ENCODE results near the gene ASTN2. TPM values are rescaled to one million over a fixed set of nuclear protein-coding genes. Genes with fewer than 3 reads are reported as not detected.

The ASTN2 gene
- total and polyA plus RNA-seq, 9 of the 15 experiments (the other 6 are each of a cell fraction or from before 2014, with no cell fraction given): 0.56 to 3.5 (median 1.9) TPM

DNA sequence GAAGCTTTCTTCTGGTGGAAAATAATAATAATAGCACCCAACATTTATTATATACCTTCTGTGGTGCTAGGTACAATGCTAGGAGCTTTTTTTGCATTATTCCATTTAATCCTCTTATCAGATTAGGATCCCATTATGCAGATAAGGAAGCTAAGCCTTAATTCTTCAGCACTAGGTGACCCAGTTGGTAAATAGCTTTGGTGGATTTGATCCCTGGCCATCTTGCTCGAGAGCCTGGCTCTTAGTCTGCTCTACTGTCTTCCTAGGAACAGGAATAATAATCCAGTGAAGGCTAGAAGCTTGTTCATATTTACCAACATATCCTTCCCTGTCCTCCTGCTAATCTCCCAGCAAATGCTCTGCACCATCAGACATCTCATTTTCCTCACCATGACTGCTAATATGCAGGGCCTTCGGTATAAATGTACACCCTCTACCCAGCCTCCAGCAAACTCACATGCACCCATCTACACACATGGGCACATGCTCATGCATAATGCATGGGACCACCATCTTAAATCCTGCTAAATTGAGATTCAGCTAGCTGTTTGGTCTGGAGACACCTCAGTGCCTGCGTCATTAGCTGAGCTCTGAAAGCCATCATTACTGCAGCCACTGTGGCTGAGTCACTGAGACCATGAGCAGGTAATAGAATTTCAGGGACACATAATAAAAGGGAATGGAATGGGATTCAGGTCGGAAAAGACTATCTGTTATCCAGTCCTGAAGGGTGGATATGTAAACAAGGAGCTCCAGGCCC is 640.3 kb downstream of the ASTN2 start:
- Histone ChIP-seq H3K9me1 (ENCODE audit: control insufficient read depth, insufficient read depth, low read length) (no peaks in the 10 kb centered on the region), H3K4me1 (replicated peaks in 1 of 2; ENCODE audit: control insufficient read depth in 2 of 2, insufficient read depth in 2 of 2, low read length in 2 of 2) (no peaks in the 10 kb centered on the region), H3K9ac (ENCODE audit: insufficient read depth in 1 of 2, low read depth in 2 of 2, low read length in 2 of 2) (no peak overlapping the region), H3K36me3 (ENCODE audit: control insufficient read depth, insufficient read depth, low read length) (no peaks in the 10 kb centered on the region), H3K27ac (ENCODE audit: extremely low read depth, low read depth, low read length) (no peak overlapping the region), H3K79me2 (ENCODE audit: control insufficient read depth, insufficient read depth, low read length) (no peaks in the 10 kb centered on the region), H3K4me2 (ENCODE audit: insufficient read depth, low read length) (no peak overlapping the region), H4K20me1 (replicated peaks; ENCODE audit: control insufficient read depth, insufficient read depth, low read length) (no peaks in the 10 kb centered on the region), H3K27me3 (ENCODE audit: control insufficient read depth in 2 of 2, insufficient read depth in 2 of 2, low read length in 2 of 2) (no peaks in the 10 kb centered on the region), H3K9me3 (replicated peaks; ENCODE audit: control insufficient read depth, insufficient read depth, low read depth, low read length) (no peaks in the 10 kb centered on the region), H2AFZ (ENCODE audit: low read depth, low read length) (no peak overlapping the region), H3K4me3 (no peak overlapping the region)
- ChIA-PET CTCF (ENCODE audit: low intra/inter-chr PET ratio) (no interaction called here), POLR2A (interaction anchor here (0.8 kb wide), 1 partner anchor 11 kb away, joined by 3 read pairs; no protein-coding TSS in a partner anchor)
- FAIRE-seq (no peak), DNase-seq (ENCODE audit: extremely low read depth in 1 of 4, low spot score in 3 of 4) (no peak), ATAC-seq (no peak)
- intact Hi-C loops (cut with micrococcal nuclease): no loop called here
- BruUV-seq (replicated peaks): no TSS peak
- TF ChIP-seq TCF7 (IDR thresholded peaks at IDR 0.05; ENCODE audit: borderline replicate concordance) (no peak), ELF4 (CRISPR knock-in tag; IDR thresholded peaks at IDR 0.05) (no peak)
- TF ChIP-seq, protein P1, sequence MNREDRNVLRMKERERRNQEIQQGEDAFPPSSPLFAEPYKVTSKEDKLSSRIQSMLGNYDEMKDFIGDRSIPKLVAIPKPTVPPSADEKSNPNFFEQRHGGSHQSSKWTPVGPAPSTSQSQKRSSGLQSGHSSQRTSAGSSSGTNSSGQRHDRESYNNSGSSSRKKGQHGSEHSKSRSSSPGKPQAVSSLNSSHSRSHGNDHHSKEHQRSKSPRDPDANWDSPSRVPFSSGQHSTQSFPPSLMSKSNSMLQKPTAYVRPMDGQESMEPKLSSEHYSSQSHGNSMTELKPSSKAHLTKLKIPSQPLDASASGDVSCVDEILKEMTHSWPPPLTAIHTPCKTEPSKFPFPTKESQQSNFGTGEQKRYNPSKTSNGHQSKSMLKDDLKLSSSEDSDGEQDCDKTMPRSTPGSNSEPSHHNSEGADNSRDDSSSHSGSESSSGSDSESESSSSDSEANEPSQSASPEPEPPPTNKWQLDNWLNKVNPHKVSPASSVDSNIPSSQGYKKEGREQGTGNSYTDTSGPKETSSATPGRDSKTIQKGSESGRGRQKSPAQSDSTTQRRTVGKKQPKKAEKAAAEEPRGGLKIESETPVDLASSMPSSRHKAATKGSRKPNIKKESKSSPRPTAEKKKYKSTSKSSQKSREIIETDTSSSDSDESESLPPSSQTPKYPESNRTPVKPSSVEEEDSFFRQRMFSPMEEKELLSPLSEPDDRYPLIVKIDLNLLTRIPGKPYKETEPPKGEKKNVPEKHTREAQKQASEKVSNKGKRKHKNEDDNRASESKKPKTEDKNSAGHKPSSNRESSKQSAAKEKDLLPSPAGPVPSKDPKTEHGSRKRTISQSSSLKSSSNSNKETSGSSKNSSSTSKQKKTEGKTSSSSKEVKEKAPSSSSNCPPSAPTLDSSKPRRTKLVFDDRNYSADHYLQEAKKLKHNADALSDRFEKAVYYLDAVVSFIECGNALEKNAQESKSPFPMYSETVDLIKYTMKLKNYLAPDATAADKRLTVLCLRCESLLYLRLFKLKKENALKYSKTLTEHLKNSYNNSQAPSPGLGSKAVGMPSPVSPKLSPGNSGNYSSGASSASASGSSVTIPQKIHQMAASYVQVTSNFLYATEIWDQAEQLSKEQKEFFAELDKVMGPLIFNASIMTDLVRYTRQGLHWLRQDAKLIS (CRISPR knock-in tag; IDR thresholded peaks at IDR 0.05): no peak
- 2% methylated on average over 4 of the region's 4 CpGs for WGBS (ENCODE audit: insufficient coverage, low coverage, missing lambda C conversion rate)
- in situ Hi-C loops (cut with MboI): no loop called here

Data from K562 (cell line).